ENCODE measurements around the gene SYTL3. TPM values are rescaled to one million over a fixed set of nuclear protein-coding genes. Genes with fewer than 3 reads are reported as not detected.
A peak's percentile ranks its signal among the peaks of the same experiment; 100 is the strongest.

Gene SYTL3
- total RNA-seq, 2 donors from 2014 or later, result 0.58 to 0.79 TPM

- no peak overlapping the region for H3K4me3 Mint-ChIP-seq
- no peak for TF ChIP-seq CTCF (conservative IDR thresholded peaks at IDR 0.05)
- DNase-seq, result no peak
- H3K9me3 Mint-ChIP-seq, result no peaks in the 10 kb centered on the region
- WGBS, 2 experiments (ENCODE audit: insufficient coverage in 1 of 2, insufficient read length in 1 of 2), result 86 to 92% methylated on average over 1 to 2 of the region's 2 CpGs
- H3K27ac Mint-ChIP-seq, result peak overlapping the region; percentile 9
- peaks cover 95% of the 10 kb centered on the region for H3K36me3 ChIP-seq (ENCODE audit: control insufficient read depth, insufficient read depth, low read length)
- H3K4me3 ChIP-seq (ENCODE audit: low read length), result no peak overlapping the region
- H3K27me3 ChIP-seq (ENCODE audit: control insufficient read depth, insufficient read depth, low read length, poor library complexity, severe bottlenecking), result no peaks in the 10 kb centered on the region
- H3K9ac ChIP-seq (ENCODE audit: extremely low read depth, low read length, poor library complexity, severe bottlenecking), result no peak overlapping the region
- H3K27me3 Mint-ChIP-seq (ENCODE audit: insufficient read depth), result no peaks in the 10 kb centered on the region
- H3K36me3 Mint-ChIP-seq (ENCODE audit: low read depth), result peaks cover 90% of the 10 kb centered on the region
- peaks cover 60% of the 10 kb centered on the region for H3K4me1 Mint-ChIP-seq
- peaks cover 15% of the 10 kb centered on the region for H3K4me1 ChIP-seq (ENCODE audit: control insufficient read depth, insufficient read depth, low read length)
- H3K9me3 ChIP-seq (ENCODE audit: control insufficient read depth, low read length), result no peaks in the 10 kb centered on the region
- no peak overlapping the region for H3K27ac ChIP-seq (ENCODE audit: low read depth, low read length)
These were observed 126.9 kb downstream of the SYTL3 start for GRCh38 chr6:158776737-158777136.

GRCh38 chr6:158777510-158777909 is 127.7 kb downstream of the SYTL3 start:
- no peaks in the 10 kb centered on the region for H3K9me3 Mint-ChIP-seq
- Histone ChIP-seq H3K4me3 (ENCODE audit: low read length) (no peak overlapping the region), H3K4me1 (ENCODE audit: control insufficient read depth, insufficient read depth, low read length) (peaks cover 15% of the 10 kb centered on the region), H3K36me3 (ENCODE audit: control insufficient read depth, insufficient read depth, low read length) (peaks cover 95% of the 10 kb centered on the region), H3K27me3 (ENCODE audit: control insufficient read depth, insufficient read depth, low read length, poor library complexity, severe bottlenecking) (no peaks in the 10 kb centered on the region), H3K9ac (ENCODE audit: extremely low read depth, low read length, poor library complexity, severe bottlenecking) (no peak overlapping the region), H3K27ac (ENCODE audit: low read depth, low read length) (no peak overlapping the region), H3K9me3 (ENCODE audit: control insufficient read depth, low read length) (no peaks in the 10 kb centered on the region)
- peaks cover 59% of the 10 kb centered on the region for H3K4me1 Mint-ChIP-seq
- no peak for TF ChIP-seq CTCF (conservative IDR thresholded peaks at IDR 0.05)
- H3K27me3 Mint-ChIP-seq (ENCODE audit: insufficient read depth), result no peaks in the 10 kb centered on the region
- H3K36me3 Mint-ChIP-seq (ENCODE audit: low read depth), result peaks cover 90% of the 10 kb centered on the region
- WGBS, 2 experiments (ENCODE audit: insufficient coverage in 1 of 2, insufficient read length in 1 of 2), result 95 to 100% methylated on average over 1 to 3 of the region's 3 CpGs
- DNase-seq, result no peak
- H3K4me3 Mint-ChIP-seq, result no peak overlapping the region
- no peak overlapping the region for H3K27ac Mint-ChIP-seq

- 91% methylated on average over 6 of the region's 6 CpGs for WGBS, 2 experiments (ENCODE audit: insufficient coverage in 1 of 2, insufficient read length in 1 of 2)
- H3K9ac ChIP-seq (ENCODE audit: extremely low read depth, low read length, poor library complexity, severe bottlenecking), result no peak overlapping the region
- DNase-seq, result no peak
- no peak overlapping the region for H3K4me3 Mint-ChIP-seq
- no peaks in the 10 kb centered on the region for H3K9me3 ChIP-seq (ENCODE audit: control insufficient read depth, low read length)
- H3K36me3 ChIP-seq (ENCODE audit: control insufficient read depth, insufficient read depth, low read length), result peaks cover 95% of the 10 kb centered on the region
- no peak overlapping the region for H3K27ac Mint-ChIP-seq
- H3K4me3 ChIP-seq (ENCODE audit: low read length), result no peak overlapping the region
- H3K27me3 Mint-ChIP-seq (ENCODE audit: insufficient read depth), result no peaks in the 10 kb centered on the region
- H3K4me1 ChIP-seq (ENCODE audit: control insufficient read depth, insufficient read depth, low read length), result peaks cover 12% of the 10 kb centered on the region
- no peak for TF ChIP-seq CTCF (conservative IDR thresholded peaks at IDR 0.05)
- no peaks in the 10 kb centered on the region for H3K27me3 ChIP-seq (ENCODE audit: control insufficient read depth, insufficient read depth, low read length, poor library complexity, severe bottlenecking)
- H3K9me3 Mint-ChIP-seq, result no peaks in the 10 kb centered on the region
- H3K4me1 Mint-ChIP-seq, result peaks cover 54% of the 10 kb centered on the region
- H3K27ac ChIP-seq (ENCODE audit: low read depth, low read length), result no peak overlapping the region
- peaks cover 90% of the 10 kb centered on the region for H3K36me3 Mint-ChIP-seq (ENCODE audit: low read depth)
These were observed 128.2 kb downstream of the SYTL3 start for GRCh38 chr6:158778005-158778527.

All from endodermal cell (in vitro differentiated cells).